Hematopoietic multipotent progenitor cell treated with erythropoietin and hydrocortisone succinate and interleukin-3 and kit ligand, for 4 days (in vitro differentiated cells): Measurements from ENCODE around the gene NKD1.

Source experiments
- DNase-seq: peaks from one replicate; pipeline ENCODE4 v3.0.0-alpha.2; 2015

The NKD1 gene

DNA sequence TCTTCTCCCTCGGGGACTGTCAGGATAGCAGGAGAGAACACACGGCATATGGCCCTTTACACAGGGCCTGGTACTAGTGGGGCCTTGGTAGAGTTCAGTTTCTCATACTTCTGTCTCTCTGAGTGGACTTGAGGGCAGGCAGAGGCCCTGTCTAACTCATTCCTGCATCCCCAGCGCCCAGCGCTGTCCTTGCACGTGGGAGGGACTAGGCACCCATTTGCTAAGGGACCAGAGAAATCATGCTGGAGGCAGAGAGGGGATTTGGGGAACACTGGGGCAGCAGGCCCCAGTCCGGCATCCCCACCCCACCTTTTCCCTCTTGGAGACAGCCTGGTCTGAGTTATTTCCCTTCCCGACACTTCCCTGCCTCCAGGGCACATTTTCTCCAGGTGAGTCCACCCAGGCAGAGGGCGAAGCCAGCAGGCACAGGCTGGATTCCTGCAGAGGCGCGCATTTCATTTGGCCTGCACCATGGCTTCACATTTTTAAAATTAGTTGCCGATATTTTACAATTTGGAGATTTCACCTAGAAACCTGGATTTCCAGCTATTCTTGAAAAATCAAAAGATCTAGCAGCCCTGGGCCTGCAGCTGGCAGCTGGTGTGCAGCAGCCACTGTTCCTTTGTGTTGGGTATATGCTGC is 9.7 kb upstream of the NKD1 start:
- DNase-seq, result no peak

DNA sequence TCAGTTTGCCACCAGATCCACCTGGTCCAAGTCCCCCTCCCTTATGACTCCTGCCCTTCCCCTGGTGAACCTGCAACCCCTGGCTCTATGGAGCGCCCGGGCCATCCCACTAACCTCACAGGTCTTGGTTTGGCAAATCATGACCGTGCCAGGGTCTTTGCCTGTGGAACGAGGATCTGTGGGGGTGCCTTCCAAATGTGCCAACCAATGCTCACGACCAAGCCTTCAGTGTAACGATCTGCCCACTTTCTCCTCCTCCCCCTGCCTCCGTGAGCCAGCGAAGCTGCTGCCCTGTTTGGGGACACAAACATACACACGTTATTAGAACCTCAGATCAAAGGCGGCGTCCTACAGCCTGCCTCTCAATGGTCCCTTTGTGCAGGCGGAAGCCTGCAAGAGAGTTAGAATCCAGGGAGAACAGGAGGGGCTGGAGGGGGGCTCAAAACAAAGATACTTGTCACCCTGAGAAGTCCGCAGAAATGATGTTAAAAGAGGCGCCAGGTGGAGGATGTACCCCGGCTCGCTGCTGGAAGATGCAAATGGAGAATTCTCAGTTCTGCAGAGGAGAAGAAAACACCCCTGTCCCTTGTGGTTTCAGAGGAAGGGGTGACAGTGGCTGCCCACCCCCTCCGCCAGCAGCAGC is 9.0 kb upstream of the NKD1 start:
- DNase-seq, result no peak

DNA sequence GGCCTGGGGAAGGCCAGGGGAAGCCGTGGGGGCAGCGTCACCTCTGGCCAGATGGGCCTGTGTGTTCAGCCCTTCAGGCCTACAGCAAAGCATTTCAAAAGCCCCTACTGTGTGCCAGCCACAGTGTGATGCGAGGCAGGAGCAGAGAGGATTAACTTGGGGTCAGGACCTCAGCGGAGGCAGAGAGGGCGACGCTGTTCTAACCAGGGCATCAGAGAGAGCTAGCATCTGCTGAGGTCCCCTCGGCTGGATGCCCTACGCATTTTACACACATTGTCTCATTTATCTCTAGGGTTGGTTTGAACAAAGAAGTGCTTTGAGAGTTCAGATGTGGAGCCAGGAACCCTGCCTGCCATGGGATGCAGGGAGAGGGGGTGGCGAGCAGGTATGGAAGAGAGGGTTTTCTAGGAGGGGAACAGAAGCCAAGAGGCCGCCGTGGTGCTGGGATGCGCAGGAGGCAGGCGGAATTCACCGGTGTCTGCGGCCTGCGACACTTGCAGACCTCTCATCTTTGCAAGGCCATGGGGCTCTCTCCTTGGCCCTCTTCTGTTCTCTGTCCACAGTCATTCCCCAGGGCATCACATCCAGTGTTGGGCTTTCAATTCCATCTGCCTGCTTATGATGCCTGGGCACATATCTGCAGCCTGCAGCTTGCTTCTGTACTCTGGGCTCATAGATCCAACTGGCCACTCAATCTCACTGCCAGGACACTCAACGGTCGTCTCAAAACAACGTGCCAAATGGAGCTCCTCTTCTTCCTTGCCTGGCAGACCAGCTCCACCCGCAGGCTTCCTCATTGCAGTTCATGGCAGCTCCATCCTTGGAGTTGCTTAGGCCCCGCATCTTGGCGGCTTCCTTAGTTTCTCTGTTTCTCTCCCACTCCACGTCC is 8.1 kb upstream of the NKD1 start:
- peak; percentile 9 for DNase-seq

GRCh38 chr16:50540711-50541007 is 7.5 kb upstream of the NKD1 start:
- DNase-seq, result no peak

- DNase-seq, result no peak
Measured at GRCh38 chr16:50542703-50543102, 5.5 kb upstream of the NKD1 start.

DNA sequence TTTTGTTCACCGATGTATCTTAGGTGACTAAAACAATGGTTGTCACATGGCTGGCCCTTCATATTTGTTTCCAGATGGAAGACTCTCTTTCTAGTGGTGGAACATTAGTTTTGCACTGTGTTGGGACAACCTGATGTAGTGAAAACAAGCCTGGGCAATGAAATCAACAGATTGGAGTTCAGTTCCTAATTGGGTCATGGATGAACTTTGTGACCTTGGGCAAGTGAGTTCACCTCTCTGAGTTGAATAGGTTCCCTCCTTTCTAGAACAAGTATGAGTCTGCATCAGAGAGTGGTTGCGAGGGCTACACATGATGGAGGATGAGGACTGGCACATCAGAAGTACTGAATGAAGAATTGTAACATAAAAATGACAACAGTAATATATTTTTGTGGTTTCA is 2.1 kb upstream of the NKD1 start:
- DNase-seq, result no peak

DNA sequence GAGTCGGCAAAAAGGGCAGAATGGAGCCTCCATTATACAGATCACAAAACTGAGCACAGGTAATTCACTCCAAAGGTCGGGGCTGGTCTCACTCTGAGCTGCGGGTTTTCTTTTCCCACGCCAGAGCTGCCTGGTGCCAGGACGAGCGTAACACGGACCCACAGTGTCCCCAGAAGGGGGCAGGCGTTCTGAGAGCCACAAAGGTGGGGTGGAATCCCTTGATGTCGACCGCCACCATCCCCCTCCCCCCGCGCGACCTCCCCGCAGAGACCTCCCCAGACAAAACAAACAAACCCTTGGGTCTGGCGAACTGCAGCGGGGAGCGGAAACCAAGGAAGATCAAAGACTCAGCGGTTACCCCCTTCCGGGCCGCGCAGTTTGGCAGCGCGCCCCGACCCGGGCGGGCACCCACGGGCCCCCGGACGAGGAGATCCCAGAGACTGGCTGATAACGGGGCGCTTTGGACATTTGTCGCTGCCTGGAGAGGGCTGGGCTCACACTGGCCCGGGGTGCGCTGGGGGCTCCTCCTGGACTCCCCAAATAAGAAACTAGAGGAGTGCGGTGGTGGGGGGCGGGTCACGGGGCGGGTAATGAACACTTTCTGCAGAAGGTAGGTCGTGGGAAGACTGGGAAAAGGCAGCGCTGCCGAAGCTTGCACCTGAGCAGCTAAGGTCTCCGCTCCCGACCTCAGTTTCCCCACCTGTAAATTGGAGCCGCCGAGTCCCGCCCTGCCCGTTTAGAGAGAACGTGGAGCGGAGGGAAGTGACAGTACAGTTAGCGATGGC is 664 bp upstream of the NKD1 start:
- DNase-seq, result peak; percentile 83

GRCh38 chr16:50548909-50549560 is 839 bp downstream of the NKD1 start:
- DNase-seq, result no peak

GRCh38 chr16:50549561-50549915 is 1.3 kb downstream of the NKD1 start:
- no peak for DNase-seq

- no peak for DNase-seq
Measured at GRCh38 chr16:50550035-50550434, 1.8 kb downstream of the NKD1 start.

DNA sequence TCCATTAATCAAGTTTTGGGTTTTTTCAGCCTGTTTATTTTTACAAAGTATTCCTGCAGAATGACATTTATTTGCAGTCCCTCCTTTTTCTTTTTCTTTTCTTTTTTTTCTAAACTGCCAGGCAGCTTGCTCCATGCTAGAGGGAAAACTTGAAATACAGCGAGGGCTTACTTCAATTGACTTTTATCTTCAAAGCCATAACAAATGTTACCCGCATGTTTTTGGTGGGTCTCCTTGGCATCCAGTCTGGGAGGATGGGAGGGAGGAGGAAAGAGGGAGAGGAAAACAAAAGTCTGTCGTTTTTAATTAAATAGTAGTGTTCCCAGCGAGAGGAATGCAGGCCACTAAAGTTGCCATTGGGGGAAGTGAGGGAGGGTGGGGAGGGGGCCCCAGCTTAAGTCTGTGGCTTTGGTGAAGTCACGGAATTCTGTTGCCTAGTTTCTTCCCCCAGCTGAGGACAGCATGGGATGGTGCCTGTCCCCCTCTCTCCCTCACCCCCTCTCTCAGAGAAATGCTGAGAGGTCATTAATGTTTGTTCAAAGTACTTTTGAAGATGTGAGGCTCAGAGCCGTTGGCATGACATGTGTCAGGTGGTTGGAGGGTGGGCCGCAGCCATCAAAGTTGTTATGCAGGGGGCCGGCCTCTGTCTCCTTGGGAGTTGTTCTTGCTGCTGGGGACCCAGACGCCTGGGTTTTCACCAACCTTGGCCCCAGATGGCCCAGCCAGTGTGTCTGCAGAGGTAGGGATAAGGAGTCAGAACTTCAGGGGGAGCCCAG is 2.9 kb downstream of the NKD1 start:
- no peak for DNase-seq

GRCh38 chr16:50552476-50553101 is 4.4 kb downstream of the NKD1 start:
- no peak for DNase-seq

- no peak for DNase-seq
Measured at GRCh38 chr16:50553182-50553710, 5.0 kb downstream of the NKD1 start.

DNA sequence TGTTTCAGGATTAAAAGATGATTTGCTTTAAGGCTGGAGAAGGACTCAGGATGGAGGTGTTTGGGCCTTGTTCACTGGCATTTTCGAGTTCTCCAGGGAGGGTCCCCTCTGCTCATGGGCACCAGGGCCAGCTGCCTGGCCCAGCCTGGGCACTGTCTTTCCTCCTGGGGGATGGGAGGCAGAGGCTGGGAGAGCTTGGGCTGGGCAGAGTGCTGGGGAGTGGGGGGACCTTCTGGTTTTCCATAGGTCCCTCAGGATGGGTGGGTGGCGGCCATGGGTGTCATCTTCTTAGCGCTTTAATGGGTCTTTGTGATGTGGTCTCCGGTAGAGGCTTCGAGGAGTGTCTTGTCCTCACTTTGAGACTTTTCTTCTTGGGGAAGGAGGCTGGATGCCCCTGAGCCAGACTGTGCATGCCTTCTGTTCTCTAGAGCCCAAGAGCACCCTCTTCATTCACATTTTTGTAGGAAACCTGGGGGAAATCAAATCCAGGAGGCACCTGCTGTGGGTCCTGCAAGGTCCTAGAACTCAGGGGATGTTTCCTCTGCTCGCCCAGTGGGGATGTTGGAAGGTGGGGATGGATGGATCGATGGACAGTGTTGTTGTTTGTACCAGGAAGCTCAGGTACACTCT is 5.7 kb downstream of the NKD1 start:
- no peak for DNase-seq

DNA sequence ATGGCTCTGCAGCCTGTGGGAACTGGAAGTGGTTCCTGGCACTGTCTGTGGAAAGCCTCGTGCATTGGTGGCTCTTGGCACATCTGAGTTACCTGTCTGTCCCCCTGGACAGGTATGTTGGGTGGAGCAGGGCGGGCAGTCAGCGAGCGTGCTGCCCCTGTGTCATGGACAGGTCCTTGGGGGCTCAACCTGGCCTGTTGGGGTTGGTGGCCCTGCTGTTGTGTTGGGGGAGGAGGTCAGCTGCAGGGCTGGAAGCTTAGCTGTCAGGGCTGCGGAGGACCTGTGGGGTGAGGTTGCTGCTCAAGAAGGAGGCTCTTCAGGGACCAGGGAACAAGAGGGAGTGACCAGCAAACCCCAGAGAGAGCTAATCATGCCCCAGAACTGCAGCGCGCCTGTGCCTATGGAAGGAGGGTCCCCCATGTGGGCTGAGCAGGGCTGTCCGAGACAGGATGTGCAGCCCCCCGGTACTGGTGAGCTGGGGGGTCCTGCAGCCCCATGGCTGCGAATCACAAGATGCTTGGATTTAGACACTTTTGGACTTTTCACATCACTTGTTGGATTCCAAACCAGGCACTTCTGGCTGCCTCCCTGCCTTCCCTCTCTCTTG is 7.2 kb downstream of the NKD1 start:
- DNase-seq, result no peak

GRCh38 chr16:50555952-50556673 is 7.9 kb downstream of the NKD1 start:
- DNase-seq, result peak; percentile 34

GRCh38 chr16:50557046-50557445 is 8.8 kb downstream of the NKD1 start:
- no peak for DNase-seq

GRCh38 chr16:50558913-50559312 is 10.7 kb downstream of the NKD1 start:
- DNase-seq, result no peak

DNA sequence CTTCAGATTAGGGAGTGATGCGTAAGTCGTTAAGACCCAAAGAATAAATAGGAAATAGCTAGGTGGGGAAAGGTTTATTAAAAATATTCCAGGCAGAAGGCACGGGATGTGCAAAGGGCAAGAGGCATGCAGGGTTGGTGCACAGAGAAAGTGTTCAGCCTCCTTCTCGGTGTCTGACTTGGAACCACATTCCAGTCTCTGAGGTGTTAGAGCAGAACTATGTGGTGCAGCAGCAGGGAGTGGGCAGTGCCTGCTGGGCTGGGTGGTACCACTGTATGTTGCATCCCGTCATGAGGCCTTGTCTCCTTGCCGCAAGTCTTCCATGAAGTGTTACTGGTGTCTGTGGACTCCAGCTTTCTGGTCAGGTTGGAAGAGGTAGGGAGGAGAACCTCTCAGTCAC is 11.1 kb downstream of the NKD1 start:
- DNase-seq, result no peak
